HG03575 (cell line): Measurements from ENCODE around the gene EPAS1.

Experiments used
- ATAC-seq: cut with Tn5 transposase; IDR thresholded peaks from one replicate; pipeline ENCODE4 v1.9.1; 2021; ENCODE audit not compliant: unreplicated experiment, insufficient number of reproducible peaks, low FRiP score; ENCODE audit errors: extremely low read depth

The EPAS1 gene

DNA sequence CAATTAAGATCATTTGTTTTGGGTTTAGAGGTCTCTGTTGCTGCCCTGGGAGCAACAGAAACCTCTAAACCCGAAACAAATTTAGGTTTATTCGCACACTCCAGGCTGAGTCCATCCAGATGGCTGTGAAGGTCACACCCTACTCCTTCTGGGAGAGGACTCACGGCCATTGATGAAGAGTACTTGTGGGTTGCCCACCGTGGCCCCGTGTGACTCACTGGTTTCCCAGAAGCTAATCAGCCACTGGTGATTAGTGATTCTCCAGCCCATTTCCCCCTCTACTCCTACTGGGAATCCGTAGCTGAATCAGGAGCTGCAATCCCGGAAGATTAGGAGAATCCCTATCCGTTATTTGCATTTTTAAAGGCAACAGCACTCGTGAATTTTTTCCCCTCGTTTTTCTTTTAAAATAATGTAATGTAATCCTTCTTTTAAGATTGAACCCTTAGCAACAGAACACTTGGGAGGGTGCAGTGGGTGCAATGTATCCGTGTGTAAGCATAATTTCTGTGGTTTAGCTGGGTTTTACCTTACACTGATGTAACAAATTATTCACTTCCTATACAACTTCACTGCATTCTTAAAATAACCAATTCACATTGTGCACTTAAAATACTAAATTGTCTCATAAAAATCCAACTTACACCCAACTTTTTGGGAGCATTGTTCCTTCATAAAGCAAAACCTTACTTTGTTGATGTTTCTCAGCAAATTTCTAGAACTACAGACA is 27.5 kb upstream of the EPAS1 start:
- ATAC-seq: no peak

DNA sequence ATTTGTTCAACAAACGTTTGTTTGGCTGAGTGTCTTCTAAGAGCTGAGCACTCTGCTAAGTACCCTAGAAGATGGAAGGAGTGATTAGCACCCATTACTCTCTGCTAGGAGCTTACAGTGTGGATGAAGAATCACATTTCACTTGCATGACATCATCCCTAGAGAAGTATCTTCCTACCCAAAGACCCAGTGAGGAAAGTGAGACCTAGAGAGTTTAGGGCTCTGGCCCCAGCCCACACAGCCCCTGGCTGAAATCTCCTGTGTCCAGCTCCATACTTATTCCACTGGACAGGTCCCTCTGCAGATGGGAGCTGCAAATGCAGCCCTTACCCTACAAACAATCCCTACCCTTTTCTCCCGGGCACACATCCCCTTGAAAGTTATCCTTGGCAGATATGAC is 26.8 kb upstream of the EPAS1 start:
- ATAC-seq: no peak

DNA sequence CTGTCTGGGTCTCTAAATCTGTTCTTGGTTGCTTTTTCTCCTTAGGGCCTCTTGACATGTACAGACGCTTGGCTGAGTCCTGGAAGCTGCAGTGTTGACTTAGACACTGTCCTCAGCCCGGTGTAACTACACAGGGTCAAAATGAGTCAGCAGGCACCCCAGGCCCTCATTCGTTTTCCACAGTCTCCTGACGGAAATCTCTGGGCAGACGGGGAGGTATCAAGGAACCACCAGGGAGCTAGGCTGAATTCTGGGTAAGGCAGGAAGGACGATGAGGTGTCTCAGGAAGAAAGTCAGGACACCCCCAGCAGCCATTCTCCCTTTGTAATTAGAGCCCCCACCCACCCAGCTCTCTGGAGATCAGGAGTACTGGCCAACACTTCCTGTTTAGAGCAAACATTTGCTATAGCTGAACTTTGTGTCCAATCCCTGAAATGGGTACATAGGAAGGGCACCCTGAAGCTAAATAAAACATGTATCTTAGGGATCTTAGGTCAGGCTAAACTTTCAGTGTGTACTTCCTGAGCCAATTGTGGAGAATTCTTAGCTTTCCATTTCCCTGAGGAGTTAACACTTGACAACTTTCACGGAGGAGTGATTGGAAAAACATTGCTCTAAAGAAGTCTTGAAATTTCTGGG is 23.9 kb upstream of the EPAS1 start:
- ATAC-seq: no peak

DNA sequence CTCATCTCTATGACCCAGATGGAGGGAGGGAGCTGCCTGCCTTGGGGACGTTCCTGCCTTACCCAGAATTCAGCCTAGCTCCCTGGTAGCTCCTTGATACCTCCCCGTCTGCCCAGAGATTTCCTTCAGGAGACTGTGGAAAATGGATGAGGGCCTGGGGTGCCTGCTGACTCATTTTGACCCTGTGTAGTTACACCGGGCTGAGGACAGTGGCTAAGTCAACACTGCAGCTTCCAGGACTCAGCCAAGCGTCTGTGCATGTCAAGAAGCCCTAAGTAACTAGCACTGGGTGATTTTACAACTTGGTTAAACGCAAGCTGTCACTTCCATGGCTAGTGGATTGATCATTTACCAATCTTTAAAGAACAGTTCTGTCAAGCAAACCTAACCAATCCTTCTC is 23.3 kb upstream of the EPAS1 start:
- ATAC-seq: no peak

DNA sequence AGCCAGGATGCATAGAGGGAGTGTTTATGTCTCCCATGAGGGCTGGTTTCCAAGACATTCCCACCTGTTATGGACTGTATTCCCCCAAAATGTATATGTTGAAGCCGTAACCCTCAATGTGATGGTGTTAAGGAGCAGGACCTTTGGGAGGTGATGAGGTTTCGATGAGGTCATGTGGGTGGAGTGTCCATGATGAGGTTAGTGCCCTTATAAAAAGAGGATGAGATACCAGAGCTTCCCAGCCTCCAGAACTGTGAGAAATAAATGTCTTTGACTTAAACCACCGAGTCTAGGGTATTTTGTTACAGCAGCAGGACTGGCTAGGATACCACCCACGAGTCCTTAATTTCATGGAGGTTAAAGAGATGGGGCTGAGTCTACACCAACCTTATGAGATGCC is 22.6 kb upstream of the EPAS1 start:
- ATAC-seq: no peak

DNA sequence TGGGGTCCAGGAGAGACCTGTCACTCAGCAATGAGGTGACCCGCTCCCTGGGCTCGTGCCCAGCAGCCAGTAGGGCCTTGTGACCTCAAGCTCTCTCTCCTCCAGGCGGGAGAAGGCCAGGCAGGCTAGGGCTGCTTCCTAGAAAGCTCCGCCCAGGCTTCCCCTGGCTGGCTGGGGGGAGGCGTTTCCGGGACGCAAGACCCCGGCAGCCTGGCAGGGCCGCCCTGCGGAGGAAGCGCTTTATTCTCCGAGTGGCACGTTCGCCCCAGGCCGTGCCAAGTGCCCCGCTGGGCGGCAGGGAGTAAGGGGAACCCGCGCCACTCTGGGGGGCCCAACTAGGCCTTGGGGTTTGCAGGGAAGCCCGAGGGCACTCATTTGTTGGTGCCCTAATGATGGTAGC is 21.2 kb upstream of the EPAS1 start:
- no peak for ATAC-seq

DNA sequence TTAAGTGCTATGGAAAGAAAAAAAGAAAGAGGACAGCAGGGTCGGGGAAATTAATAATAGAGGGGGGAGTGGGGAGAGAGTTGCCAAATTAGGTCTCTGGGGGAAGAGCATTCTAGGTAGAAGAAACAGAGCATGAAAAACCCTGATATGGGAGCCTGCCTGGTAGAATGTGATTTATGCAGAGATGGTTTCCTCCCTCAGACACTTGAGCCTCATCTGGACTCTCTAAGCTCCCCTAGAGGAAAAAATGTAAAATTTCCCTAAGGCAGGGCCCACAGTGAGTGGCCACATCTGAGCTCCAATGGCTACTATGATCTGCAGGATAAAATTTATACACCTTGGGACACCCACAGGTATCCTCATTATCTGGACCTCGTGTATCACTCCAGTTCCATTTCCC is 20.6 kb upstream of the EPAS1 start:
- no peak for ATAC-seq

DNA sequence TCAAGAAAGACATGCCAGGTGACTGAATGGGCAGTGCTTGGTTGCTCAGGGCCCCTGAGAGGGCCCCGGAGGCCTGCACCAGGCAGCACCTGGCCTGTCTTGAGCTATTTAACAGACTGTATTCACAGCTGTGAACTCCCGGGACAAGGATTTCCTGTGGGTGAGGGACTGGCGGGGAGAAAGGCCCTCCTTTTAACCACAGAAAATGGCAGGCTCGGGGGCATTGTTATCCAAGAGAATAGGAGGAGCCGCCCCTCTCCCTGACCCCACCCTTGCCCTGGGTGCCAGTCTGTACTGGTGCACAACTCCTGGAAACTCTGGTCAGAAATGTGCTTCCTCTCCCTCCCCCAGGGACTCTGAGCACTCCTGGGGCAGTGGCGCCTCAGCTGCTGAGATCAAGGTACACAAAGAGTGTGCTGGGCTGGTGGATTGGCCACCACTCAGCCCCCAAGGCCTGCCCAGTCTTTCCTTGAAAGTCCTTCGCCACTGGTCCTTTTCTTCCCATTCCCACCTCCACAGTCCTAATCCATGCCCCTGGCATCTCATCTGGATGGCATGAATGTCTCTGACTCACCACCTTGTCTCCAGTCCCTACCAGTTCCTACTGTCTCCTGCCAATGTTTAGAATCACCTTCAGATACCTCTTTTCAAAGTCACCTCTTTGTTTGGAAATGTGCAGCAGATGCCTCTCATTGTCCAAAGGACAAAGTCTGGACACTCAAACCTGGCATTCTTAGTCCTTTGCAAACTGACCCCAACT is 19.6 kb upstream of the EPAS1 start:
- no peak for ATAC-seq

DNA sequence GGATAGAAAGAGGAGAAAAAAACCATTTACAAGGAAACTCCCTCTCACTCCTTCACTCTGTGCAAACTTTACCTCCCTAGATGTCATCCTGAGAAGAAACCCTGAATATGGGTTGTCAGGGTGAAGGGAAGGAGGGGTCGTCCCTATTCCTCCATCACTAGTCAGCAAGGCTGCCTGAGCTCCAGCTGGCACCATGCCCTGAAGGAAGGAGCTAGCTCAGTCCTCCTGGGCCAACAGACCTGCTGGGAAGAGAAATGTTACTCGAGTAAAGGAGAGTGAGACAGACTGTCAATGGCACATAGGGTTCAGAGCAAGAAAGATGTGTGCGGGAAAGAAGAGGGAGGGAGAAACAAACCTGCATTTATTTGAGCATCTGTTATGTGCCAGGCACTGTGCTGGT is 18.3 kb upstream of the EPAS1 start:
- no peak for ATAC-seq

DNA sequence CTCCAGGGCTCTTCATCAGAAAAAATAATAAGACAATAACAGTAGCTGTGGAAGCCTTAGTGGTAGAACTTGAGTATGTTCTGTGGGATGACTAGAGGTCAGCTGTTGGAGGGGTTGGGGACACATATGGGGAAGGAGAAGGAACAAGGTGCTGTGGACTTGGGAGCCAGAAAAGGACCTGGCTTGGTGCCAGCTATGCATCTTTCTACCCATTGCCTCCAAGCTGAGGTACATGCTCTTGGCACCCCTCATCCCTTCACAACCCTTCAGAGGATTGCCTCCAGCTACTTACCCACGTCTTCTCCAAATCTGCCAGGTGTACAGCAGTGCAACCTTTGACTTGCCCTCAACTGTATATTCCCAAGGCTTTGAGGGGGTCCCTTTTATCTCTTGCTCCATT is 15.3 kb upstream of the EPAS1 start:
- no peak for ATAC-seq

DNA sequence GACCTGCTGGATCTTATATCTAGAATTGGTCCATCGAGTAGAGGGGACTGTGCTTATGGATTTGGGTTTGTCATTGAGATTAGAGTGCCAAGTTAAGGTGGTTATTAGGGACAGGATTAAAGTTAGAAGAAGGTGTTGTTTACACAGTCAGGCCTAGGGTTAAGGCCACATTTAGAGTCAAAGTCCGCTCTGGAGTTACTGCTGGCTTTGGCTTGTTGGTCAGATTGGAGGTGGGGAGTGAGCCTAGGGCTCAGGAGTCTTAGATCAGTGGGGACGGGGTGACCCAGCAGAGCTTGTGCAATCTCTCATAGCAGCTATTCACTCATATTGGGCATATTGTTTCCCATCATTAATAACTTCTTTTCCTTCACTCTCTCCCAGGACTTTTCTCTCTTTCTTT is 13.5 kb upstream of the EPAS1 start:
- no peak for ATAC-seq

DNA sequence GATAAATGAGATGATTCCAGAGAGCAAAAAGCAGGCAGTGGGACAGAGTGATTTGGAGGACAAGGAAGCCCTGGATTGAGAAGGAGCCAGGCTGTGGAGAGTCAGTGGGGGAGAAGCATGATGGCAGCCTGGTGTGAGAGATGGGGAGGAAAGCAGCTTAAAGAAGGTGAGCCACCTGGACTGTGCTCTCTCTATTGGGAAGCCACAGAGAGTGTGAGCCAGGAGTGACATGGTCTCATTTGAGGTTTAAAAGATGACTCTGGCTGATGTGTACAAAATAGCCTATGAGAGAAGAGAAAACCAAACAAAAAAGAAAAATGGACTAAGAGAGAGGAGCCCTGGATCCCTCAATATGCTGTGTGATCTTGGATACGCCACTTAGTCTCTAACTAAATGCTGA is 12.9 kb upstream of the EPAS1 start:
- ATAC-seq: no peak

DNA sequence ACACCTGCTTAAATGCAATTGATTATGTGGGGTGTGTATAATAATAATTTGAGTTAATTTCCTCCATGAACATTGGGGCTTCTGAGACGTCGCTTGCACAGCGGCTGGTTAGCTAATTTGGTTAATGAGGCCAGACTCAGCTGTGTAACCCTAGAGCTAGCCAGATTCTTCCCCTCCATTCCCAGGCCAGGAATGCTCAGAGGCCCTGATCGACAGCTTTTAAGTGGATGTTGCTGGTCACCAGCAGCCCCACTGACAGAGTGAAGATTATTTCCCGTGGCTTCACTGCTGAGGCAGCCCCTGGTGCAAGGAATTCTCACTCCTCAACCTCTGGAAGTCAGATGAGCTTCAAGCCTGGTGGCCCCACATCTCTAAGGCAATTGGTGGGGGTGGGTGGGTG is 12.4 kb upstream of the EPAS1 start:
- ATAC-seq: no peak

DNA sequence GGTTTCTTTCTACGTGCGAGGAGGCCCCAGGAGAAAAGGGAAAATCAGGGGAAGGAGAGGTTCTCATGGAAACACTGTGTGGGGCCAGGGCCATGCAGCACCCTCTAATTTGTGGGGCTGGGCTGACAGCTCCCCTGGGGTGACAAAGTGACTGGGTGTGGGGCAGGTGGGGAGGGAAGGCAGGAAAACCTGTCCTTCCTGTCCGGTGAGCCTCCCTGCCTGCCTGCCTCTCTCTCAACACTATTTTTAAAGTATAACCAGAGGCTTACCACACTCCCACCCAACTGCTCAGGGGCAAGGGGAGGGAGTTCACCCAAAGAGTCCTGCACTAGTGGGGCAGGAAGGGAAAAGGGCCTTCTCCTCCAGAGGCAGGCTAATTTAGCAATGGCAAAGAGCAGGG is 10.5 kb upstream of the EPAS1 start:
- ATAC-seq: no peak

DNA sequence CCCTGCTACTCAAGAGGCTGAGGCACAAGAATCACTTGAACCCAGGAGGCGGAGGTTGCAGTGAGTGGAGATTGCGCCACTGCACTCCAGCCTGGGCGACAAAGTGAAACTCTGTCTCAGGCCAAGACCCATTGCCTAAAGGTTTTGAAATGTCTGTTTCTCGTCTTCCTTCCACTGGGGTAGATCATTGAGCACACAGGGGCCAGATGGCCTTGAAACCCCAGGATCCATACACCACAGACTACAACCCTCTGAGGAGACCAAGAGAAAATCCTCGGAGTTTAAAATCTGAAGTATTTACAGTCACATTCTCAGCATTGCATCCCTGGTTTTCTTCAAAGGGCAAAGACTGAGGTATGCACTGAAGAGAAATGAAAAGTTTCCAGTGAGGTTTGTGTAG is 7.1 kb upstream of the EPAS1 start:
- no peak for ATAC-seq

DNA sequence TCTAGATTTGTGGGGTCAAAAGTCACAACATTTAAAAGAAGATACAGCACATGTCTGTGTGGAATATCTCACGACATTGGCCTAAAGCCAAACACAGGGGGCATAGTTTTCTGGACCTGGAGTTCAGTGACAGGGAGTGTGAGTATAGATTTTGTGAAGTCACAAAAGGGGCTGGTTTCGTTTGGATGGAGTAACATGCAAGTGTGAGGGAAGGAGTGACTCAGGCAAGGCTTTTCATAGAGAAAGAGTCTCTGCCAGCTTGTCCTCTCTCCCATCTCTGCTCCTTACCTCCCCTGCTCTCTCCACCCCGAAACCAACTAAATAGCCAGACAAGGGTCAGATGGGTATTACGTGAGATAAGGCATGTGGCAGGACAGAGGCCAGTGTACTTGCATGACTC is 3.7 kb upstream of the EPAS1 start:
- ATAC-seq: no peak

DNA sequence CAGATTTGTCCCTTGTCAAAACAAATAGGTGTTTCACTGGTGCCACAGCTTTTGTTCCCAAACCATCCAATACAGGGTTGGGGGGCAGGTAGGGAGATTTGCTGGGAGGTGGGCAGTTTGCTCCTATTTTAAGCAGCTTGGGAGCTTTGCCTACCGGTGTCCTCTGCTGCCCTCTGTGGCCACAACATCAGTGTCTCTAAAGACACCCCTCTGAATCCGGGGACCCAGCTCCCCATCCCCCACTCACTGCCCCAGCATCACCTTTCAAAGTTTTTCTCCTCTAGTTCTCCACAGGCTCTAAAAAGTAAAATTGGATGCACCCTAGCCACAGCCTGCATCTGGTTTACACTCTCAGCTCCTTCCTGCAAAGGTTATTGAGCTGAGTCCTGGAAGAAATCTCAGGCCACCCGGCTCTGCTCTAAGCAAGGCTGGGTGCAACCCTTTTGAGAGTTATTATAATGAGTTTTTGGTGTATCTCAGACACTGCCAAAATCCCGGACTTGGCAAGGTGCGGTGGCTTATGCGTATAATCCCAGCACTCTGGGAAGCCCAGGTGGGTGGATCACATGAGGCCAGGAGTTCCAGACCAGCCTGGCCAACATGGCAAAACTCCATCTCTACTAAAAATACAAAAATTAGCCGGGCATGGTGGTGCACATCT is 2.9 kb upstream of the EPAS1 start:
- ATAC-seq: no peak

DNA sequence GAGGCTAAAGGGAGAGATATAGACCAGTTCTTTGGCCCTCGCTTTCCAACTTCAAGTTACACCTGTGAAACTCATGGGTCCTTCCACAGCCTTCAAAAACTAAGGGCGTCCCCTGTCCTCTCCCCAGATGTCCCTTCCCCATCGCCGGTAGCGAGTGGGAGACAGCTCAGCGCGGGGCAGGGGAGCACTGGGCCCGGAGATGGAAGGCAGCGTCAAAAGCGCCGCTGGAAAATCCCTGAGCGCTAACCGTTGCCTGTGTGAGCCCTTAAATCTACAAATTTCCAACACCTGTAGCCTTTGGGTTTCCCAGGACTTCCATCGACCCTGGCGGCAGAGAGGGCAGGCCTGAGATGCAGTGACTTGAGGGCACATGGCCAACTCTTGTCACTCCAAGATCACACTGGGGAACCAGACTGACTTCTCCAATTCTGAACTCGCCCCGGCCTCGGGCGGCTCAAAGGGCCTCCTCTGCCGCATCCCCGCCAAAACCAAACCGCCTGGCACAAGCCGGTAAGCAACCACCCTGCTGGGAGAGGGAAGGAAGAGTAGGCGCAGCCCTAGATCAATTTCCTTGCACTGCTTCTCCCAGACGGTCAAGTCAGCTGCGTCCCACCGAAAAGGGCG is 879 bp upstream of the EPAS1 start:
- ATAC-seq: no peak

DNA sequence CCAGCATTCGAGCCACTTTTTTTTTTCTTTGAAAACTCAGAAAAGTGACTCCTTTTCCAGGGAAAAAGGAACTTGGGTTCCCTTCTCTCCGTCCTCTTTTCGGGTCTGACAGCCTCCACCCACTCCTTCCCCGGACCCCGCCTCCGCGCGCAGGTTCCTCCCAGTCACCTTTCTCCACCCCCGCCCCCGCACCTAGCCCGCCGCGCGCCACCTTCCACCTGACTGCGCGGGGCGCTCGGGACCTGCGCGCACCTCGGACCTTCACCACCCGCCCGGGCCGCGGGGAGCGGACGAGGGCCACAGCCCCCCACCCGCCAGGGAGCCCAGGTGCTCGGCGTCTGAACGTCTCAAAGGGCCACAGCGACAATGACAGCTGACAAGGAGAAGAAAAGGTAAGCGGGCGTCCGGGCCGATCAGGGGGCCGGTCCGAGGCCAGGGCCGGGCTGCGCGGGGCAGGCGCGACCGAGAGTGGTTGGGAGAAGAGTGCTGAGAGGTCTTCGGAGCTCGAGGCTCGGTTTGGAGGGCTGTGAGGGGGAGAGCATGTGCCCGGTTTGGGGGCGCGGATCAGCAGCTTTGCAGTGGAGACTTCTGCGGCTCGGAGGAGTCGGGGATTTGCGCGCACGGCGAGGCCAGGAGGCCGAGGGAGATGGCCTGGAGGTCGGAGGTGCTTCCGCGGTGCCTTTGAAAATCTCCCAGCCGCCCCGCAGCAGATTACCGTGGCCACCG is 502 bp downstream of the EPAS1 start:
- no peak for ATAC-seq
